GM04504 (cell line): ENCODE measurements around the gene SLX9.
A peak's percentile ranks its signal among the peaks of the same experiment; 100 is the strongest.

Source experiments
- DNase-seq: peaks from one replicate; pipeline ENCODE4 v3.0.0-alpha.2; 2012; ENCODE audit warnings: low read depth

SLX9 gene

GRCh38 chr21:45003331-45004058 is 63.7 kb downstream of the SLX9 start:
- no peak for DNase-seq

GRCh38 chr21:45004059-45004422 is 64.2 kb downstream of the SLX9 start:
- DNase-seq = no peak

DNA sequence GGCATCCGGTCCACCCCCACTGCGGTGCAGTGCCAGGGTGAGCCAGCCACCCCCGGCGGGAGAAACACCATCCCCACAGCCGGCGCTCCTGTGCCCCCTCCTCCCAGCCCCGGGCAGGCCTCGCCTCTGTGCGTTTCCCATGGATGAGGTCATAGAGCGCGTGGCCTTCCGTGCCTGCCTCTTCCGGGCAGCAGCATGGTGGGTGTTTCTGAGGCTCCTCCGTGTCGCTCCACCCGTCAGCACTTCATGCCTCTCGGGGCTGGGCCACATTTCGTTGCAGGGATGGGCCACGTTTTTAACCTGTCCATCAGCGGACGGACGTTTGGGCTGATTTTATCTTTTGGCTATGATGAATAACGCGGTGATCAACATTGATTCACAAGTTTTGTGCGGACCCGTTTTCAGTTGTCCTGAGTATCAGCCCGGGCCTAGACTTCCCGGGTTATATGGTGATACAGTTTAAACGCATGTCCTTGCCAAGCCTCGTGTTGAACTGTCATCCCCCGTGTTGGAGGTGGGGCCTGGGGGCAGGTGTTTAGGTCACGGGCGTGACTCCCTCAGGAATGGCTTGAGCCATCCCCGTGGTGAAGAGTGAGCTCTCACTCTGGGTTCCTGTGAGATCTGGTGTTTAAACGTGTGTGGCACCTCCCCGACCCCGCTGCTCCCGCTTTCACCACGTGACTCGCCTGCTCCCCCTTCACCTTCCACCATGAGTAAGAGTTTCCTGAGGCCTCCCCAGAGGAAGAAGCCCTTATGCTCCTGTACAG is 64.8 kb downstream of the SLX9 start:
- no peak for DNase-seq

DNA sequence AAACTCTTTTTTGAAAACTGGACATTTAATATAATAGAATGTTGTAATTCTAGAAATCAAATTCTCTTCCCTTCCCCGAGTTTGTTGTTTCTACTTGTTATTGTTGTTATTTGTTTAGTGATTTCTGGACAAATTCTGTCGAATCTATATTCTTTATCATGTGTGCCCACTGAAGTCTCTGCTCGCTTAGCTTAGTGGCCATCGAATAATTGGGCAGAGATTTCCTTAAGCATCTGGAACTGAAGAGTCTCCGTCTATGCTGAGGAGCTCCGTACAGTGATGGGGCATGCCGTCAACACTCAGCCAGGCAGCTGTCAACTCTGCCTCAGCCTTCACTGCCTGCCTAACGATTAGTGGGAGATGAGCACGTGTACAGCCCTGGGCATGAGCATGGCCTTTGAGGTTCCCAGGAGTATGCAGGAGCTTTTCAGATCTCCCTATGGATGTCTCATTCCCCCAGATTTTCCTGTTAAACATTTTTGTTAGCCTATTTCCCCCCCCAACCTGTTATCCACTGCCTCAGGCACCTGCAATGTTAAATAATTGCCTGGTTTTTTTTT is 66.8 kb downstream of the SLX9 start:
- no peak for DNase-seq

DNA sequence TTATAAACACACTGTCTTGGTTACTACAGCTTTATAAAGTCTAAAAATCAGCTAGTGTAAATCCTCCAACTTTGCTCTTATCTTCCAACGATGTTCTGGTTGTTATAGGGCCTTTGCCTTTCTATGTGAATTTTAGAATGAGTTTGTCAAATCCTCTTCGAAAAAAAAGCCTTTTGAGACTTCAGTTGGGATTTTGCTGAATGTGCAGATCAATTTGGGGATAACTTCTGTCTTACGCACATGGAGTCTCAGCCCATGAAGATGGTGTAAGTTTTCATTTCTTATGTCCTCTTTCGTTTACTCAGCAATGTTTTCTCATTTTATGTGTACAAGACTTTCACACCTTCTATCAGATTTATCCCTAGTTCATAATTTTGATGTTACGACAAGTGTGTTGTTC is 69.8 kb downstream of the SLX9 start:
- no peak for DNase-seq

GRCh38 chr21:45010096-45010495 is 70.3 kb downstream of the SLX9 start:
- DNase-seq = no peak

GRCh38 chr21:45010860-45011259 is 71.0 kb downstream of the SLX9 start:
- no peak for DNase-seq

- DNase-seq = no peak
Measured at GRCh38 chr21:45011426-45011825, 71.6 kb downstream of the SLX9 start.

- DNase-seq = peak; percentile 80
Measured at GRCh38 chr21:45011911-45012661, 72.3 kb downstream of the SLX9 start.

- no peak for DNase-seq
Measured at GRCh38 chr21:45012662-45013259, 72.9 kb downstream of the SLX9 start.

DNA sequence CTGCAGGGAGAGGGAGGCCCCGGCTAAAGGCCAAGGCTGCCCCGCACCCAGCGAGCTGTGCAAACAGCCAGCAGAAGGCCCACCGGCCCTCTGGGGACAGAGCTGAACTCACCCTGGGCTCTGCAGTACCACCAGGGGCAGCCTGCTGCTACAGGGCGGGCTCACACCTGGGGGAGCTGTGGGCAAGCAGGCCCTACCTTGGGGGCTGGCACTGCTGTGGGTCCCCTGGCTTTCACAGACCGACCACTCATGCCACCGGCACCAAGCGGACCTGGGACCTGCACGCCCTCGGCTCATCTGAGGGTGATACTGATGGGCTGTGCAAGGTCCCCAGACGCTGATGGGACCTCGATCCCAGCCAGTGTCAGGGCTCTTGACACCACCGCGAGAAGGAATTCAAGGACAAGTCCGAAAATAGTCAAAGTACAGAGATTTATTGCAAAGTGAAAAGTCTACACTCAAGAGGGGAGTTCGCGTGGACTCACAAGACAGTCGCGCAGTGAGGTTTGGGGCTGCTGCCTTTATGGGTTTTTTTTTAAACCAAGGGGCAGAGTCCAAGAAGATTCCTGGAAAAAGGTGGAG is 73.5 kb downstream of the SLX9 start:
- DNase-seq = no peak

- no peak for DNase-seq
Measured at GRCh38 chr21:45014747-45015468, 75.1 kb downstream of the SLX9 start.

GRCh38 chr21:45015469-45015860 is 75.6 kb downstream of the SLX9 start:
- no peak for DNase-seq

- DNase-seq = no peak
Measured at GRCh38 chr21:45016031-45016405, 76.2 kb downstream of the SLX9 start.

- no peak for DNase-seq
Measured at GRCh38 chr21:45016406-45017038, 76.7 kb downstream of the SLX9 start.

GRCh38 chr21:45017039-45017960 is 77.5 kb downstream of the SLX9 start:
- DNase-seq = no peak

DNA sequence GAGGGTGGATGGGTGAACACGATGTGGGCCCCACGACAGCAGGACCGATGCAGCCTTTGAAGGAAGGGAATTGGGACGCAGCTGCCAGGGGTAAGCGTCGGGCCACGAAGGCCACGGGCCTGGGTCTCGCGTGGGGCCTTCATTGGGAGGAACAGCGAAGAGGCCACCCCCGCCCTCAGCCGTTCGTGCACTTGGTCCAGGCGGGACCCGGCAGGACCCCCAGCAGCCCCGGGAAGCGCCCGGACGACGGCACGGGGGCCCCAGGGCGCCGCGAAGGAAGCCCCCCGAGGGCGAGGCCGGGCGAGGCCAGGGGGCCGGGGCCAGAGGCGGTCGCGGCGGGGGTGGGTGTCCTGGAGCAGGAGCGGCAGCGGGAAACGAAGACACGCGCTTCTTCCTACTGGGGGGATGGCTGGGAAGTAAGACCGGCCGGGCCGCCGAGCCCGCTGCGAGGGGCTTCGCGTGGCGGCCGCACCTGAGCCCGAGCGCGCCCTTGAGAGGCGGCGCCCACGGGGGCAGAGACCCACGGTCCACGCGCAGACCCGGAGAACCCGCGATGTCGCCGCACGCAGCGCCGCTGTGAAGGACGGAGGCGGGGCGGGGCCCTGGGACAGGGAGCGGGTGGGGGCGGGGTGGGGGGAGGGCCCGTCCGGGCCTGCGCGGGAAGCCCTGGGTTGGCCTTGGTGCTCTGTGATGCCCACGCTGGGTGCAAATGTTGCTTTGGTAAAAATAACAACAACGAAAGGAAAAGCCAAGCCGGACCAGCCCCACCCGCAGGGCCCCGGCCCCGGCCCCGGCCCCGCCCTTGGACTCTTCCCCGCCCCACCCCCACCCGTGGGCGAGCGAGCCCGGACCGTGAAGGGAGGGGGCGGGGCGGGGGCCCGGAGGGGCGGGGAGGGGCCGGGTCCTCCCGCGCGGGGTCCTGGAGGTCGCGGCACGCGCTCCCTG is 78.6 kb downstream of the SLX9 start:
- DNase-seq = no peak

DNA sequence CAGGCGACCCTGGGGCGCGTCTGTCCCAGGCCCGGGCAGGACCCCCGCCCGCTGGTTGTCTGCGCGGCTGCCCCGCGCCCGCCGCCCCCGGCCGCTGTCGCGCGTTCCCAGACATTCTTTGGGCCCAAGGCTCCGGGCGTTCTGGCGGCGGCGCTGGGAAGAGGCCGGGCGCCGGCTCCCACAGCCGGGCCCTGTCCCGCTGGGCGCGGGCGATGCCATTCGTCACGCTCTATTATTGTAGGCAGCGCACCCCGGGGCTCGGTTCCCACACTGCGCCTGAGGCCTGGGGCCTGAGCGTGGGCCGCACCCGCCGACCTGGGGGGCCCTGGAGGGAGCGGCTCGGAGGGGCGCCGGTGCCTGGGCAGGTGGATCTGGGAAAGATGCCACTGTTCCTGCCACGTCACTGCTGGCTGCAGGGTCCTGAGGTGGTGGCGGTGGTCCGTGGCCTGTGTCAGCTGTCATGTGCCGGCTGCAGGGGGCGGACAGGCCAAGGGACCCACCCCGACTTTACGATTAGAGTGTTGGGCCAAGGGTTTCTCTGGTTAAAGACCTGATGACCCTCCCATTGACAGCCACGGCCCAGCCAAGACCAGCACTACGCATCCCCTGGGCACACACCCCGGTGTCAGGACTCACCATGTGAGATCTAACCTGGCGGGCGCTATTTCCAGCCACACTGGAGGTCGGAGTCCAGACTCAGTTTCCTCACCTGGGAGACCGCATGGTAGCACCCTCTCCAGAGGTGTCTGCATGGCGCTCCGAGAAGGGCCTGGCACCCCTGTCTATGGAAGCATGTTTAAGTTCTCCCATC is 79.5 kb downstream of the SLX9 start:
- no peak for DNase-seq
